Activated CD4-positive, CD25-positive, alpha-beta regulatory T cell treated with anti-CD3 and anti-CD28 coated beads, Interleukin-2, amount 50 U/mL, for 72 hours (primary cell): ENCODE data around the gene UTP14A.

Source experiments
- DNase-seq: peaks from one replicate; pipeline ENCODE4 v3.0.0; 2021

Gene UTP14A

DNA sequence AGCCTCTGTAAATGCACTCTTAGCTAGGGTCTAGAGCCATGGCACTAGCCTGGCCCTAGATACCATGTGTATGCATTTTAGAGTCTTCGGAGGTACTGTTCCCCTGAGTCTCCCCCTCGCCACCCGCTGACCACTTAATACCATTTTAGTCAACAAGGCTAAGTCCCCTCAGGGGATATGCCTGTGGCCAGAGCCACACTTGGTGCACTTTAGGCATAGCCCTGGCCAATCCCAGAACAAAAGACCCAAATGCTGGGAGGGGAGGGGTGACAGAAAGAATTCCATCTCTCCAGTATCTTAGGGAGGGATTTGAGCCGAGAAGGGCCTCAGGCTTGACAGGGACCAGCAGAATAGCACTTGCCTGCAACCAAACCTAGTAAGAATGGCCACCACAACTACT is 47.9 kb downstream of the UTP14A start:
- DNase-seq = no peak

GRCh38 chrX:129954804-129955203 is 48.8 kb downstream of the UTP14A start:
- DNase-seq = no peak

DNA sequence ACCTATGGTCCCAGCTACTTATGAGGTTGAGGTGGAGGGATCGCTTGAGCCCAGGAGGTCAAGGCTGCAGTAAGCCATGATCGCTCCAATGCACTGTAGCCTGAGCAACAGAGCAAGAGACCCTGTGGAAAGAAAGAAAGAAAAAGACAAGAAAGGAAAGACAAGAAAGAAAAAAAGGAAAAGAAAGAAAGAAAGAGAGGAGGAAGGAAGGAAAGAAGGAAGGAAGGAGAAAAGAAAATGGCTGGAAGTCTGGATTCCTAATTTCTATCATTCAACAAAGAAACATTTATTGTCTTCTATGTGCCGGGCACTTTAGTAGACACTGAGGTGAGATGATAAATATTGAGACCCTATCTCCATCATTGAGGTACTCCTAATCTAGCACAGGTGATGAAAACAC is 49.7 kb downstream of the UTP14A start:
- DNase-seq = no peak

DNA sequence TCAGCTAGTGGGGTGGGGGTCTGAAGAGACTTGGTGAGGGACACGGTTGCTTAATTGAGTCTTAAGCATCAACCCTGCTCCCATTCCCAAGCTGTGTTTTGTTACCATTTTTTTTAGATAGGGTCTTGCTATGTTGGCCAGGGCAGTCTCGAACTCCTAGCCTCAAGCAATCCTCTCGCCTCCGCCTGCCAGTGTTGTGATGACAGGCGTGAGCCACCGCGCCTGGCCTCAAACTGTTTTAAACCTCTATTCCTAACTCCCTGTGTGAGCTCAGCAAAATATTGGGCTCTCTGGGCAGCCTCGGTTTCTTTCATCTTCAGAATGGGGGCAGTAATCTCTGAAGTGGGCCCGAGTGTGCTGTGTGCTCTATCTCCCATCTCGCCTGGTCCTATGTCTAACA is 50.2 kb downstream of the UTP14A start:
- DNase-seq = no peak

DNA sequence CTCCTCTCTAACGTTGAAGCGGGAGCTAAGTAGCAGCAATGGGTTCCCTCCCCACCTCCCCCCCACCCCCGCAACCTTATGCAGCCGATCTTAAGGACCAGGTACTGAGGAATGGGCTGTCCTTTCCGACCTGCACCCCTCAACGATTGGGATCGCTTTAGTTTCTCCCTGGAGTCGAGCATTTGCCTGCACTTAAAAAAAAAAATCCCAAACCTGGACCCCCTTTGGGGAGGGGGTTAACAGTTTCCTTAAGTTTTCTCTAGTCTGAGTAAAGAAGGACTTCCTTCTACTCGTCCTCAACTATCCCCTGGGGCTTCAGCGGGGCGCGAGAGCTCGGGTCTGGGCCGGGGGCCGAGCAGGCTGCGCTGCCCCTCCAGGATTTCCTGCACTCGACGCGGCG is 50.8 kb downstream of the UTP14A start:
- no peak for DNase-seq

- DNase-seq = peak; percentile 59
Observed at GRCh38 chrX:129957241-129958082, 51.5 kb downstream of the UTP14A start.

DNA sequence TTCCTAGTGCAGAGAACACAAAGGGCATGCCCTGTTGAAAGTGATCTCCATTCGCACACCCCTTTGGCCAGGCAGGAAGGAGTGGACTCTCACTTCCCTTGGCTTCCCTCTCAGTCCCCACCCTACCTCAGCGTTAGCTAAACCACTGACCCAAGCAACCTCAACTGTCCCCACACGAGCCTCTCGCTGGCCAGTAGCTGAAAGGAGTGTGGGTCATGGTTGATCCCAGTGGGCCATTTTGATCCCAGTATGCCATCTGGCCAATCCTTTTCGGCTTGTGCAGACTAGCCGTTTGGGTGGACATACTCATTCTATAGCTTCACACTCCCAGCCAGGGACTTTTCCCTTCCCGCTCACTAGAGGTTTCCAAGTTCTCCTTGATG is 52.1 kb downstream of the UTP14A start:
- no peak for DNase-seq

DNA sequence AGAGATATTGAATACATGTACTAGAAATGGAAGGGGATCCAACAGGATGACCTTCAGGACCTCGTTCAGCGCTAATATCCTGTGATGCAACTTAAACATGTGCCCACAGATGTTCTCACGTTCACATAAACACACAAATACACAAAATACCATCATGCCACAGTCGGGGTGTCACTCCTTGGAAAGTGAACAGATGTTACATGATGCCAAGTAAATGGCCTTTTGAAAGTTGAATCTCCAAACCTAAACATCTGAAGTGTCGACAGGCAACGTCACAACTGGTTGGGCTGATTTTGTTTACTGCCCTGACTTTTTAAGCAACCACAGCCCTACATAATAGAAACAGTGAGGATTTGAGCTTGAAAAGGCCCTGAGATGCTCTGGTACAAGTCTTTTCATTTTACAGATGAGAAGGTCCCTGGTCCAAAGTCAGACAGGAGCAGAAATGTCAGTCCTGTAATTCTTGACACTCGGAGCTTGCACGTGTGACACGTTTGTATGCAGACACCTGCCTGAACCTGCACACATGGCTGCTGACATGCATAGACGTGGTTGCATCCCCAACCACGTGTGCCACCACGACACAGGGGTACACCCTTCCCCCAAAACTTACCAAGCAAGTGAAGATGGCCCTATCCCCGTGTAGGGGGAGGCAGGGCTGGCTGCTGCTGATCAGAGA is 53.0 kb downstream of the UTP14A start:
- DNase-seq = no peak

- no peak for DNase-seq
Observed at GRCh38 chrX:129959493-129959832, 53.5 kb downstream of the UTP14A start.

GRCh38 chrX:129961180-129962083 is 55.5 kb downstream of the UTP14A start:
- peak; percentile 68 for DNase-seq

- DNase-seq = no peak
Observed at GRCh38 chrX:129963729-129964128, 57.8 kb downstream of the UTP14A start.

DNA sequence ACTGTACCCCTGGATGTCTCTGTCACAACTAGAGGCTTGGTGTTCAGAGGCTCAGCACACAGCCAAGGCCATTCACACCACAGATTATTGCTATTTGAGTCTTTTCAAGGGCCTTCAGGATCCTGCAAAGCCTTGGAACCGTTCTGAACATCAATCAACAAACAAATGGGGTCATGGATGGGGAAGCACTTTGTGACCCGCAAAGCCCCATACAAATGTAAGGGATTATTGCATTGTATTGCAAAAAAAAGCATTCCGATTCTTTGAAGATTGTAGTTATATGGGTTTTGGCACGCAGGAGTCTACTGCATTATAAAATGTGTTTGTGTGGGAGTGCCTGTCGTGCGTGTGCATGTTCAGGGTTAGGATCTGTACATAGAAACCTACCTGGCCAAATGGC is 59.2 kb downstream of the UTP14A start:
- DNase-seq = no peak

DNA sequence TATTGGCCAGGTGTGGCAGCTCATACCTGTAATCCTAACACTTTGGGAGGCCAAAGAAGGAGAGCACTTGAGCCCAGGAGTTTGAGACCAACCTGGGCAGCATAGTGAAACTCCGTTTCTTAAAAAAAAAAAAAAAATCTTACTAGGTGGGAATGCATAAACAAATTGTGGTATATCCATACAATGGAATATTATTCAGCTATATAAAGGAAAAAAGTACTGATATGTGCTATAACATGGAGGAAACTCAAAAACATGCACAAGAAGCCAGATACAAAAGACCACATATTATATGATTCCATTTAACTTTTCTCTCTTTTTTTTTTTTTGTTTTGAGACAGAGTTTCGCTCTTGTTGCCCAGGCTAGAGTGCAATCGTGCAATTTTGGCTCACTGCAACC is 63.0 kb downstream of the UTP14A start:
- DNase-seq = no peak

DNA sequence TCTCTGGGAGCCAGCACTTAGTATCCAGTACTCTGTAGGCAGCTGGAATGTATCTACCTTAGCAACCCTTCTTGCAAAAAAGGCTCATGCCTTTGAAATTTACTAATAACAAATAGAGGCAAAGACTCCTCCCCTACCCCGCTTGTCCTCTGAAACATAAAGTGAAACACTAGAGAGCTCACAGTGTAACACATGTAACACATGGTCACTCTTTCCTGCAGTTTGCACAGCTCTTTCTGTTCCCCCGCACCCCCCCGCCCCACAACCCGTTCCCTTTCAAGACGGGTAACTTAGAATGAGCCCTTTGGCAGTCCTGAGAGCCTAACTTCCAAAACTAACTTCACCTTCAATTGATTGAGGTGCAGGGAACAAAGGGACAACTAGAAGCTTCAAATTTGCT is 70.5 kb downstream of the UTP14A start:
- DNase-seq = no peak
